B cell (primary cell): ENCODE measurements around the gene RBM33. TPM values are rescaled to one million over a fixed set of nuclear protein-coding genes. Genes with fewer than 3 reads are reported as not detected.

Experiments
- ATAC-seq: fragments of 200-7000 bp; cut with Tn5 transposase; one replicate; pipeline ENCODE4 v1.10.0; 2021; ENCODE audit warnings: low read depth, mild to moderate bottlenecking, moderate number of reproducible peaks, moderate library complexity
- CTCF ChIA-PET: fragments of 350-600 bp; sonication (Branson Sonifier 250); formaldehyde crosslinking; loops from one replicate; lab custom pipeline; 2021; ENCODE audit warnings: antibody characterized with exemption, inconsistent platforms; lab: Charles Lee
- POLR2A ChIA-PET: fragments of 350-600 bp; sonication (Branson Sonifier 250); formaldehyde crosslinking; loops from one replicate; lab custom pipeline; 2021; ENCODE audit warnings: antibody characterized with exemption; lab: Charles Lee
- DNase-seq: peaks from one replicate; pipeline ENCODE4 v3.0.0; 2013
- H2AFZ ChIP-seq: 2 replicates; pipeline ENCODE4 v1.6.1; 2012; ENCODE audit warnings: mild to moderate bottlenecking, low read depth, low read length; ENCODE audit not compliant: insufficient read depth, poor library complexity, severe bottlenecking
- H3K27ac ChIP-seq, 2 donors: 1 replicate in 1 of 2; 2 replicates in 1 of 2; pipeline ENCODE4 v1.5.1; 2012 to 2013; ENCODE audit warnings: low read length in 2 of 2, mild to moderate bottlenecking in 2 of 2, moderate library complexity in 1 of 2
- H3K27me3 ChIP-seq, 4 experiments: fragments of 200-600 bp in 1 of 4; sonication (generic) in 1 of 4; replicated peaks in 1 of 4; 1 replicate in 2 of 4; 2 replicates in 2 of 4; pipeline versions ENCODE4 v1.6.1 to v1.7.0; 2013 to 2016; ENCODE audit warnings: low read length in 3 of 4, mild to moderate bottlenecking in 2 of 4, mixed read lengths in 1 of 4, moderate library complexity in 1 of 4; ENCODE audit not compliant: insufficient read depth in 4 of 4, control insufficient read depth in 3 of 4; ENCODE audit errors: control extremely low read depth in 1 of 4
- H3K36me3 ChIP-seq, 2 experiments: replicated peaks in 1 of 2; 1 replicate in 1 of 2; 2 replicates in 1 of 2; pipeline versions ENCODE4 v1.6.1 to v1.7.1; 2013; ENCODE audit warnings: low read length in 1 of 2; ENCODE audit not compliant: insufficient read depth in 2 of 2, control insufficient read depth in 1 of 2; ENCODE audit errors: control extremely low read depth in 1 of 2, extremely low read depth in 1 of 2
- H3K4me1 ChIP-seq, 2 donors: fragments of 200-600 bp in 1 of 2; sonication (generic) in 1 of 2; 1 replicate in 1 of 2; 2 replicates in 1 of 2; pipeline versions ENCODE4 v1.5.1 to v1.6.1; 2013 to 2017; ENCODE audit warnings: low read length in 2 of 2; ENCODE audit not compliant: control insufficient read depth in 2 of 2, insufficient read depth in 2 of 2
- H3K4me2 ChIP-seq: replicated peaks from 2 replicates; pipeline ENCODE3; 2012; ENCODE audit warnings: mild to moderate bottlenecking, low read depth, low read length; ENCODE audit not compliant: poor library complexity, severe bottlenecking
- H3K4me3 ChIP-seq, 5 experiments: fragments of 200-600 bp in 1 of 5; sonication (generic) in 1 of 5; 1 replicate in 3 of 5; 2 replicates in 2 of 5; pipeline versions ENCODE4 v1.5.1 to v1.7.0; 2011 to 2016; ENCODE audit warnings: low read length in 4 of 5, mild to moderate bottlenecking in 4 of 5, low read depth in 2 of 5, control low read depth in 1 of 5, moderate library complexity in 1 of 5; ENCODE audit not compliant: insufficient read depth in 1 of 5; ENCODE audit errors: control extremely low read depth in 1 of 5, extremely low read depth in 1 of 5
- H3K79me2 ChIP-seq: fragments of 200-600 bp; sonication (generic); one replicate; pipeline ENCODE4 v1.6.0; 2016; ENCODE audit warnings: low read length; ENCODE audit not compliant: control insufficient read depth, insufficient read depth
- H3K9ac ChIP-seq: fragments of 200-600 bp; sonication (generic); 2 replicates; pipeline ENCODE4 v1.6.1; 2017; ENCODE audit warnings: mild to moderate bottlenecking, low read length, moderate library complexity
- H3K9me3 ChIP-seq, 3 donors: one replicate each; pipeline versions ENCODE4 v1.6.1 to v1.7.1; 2013; ENCODE audit warnings: low read length in 2 of 3; ENCODE audit not compliant: control insufficient read depth in 2 of 3, insufficient read depth in 1 of 3; ENCODE audit errors: control extremely low read depth in 1 of 3
- H4K20me1 ChIP-seq: 2 replicates; pipeline ENCODE4 v1.6.0; 2012; ENCODE audit warnings: mild to moderate bottlenecking, low read length; ENCODE audit not compliant: insufficient read depth, control insufficient read depth, poor library complexity, severe bottlenecking
- H3K27ac Mint-ChIP-seq: one replicate; pipeline ENCODE4 v1.8.0; 2021; ENCODE audit warnings: mixed read lengths
- H3K27me3 Mint-ChIP-seq: one replicate; pipeline ENCODE4 v1.8.0; 2021; ENCODE audit warnings: mixed read lengths
- H3K4me1 Mint-ChIP-seq: one replicate; pipeline ENCODE4 v1.8.0; 2021; ENCODE audit warnings: mixed read lengths
- H3K4me3 Mint-ChIP-seq: one replicate; pipeline ENCODE4 v1.8.0; 2021; ENCODE audit warnings: mixed read lengths
- H3K9me3 Mint-ChIP-seq: one replicate; pipeline ENCODE4 v1.8.0; 2022; ENCODE audit warnings: mixed read lengths; ENCODE audit not compliant: insufficient read depth
- EZH2 ChIP-seq: IDR thresholded peaks from 2 replicates; pipeline ENCODE4 v1.6.1; 2012; ENCODE audit warnings: borderline replicate concordance, low read depth, mild to moderate bottlenecking, moderate library complexity, low read length; ENCODE audit not compliant: insufficient read depth, poor library complexity, severe bottlenecking
- WGBS: methylation state at CpG from one replicate; pipeline ENCODE4 v1.1.5; 2013; ENCODE audit warnings: missing lambda C conversion rate; ENCODE audit not compliant: insufficient coverage; 5-methylcytosine and 5-hydroxymethylcytosine counted together
- intact Hi-C: fragments of 100-400 bp; cut with micrococcal nuclease; formaldehyde crosslinking; loops from one replicate; pipeline ENCODE4 v1.10.0; 2022
- polyA plus RNA-seq: library from polyadenylated mRNA; depleted of rRNA; stranded (reverse); fragments of >200 nt; gene quantifications from 2 replicates; pipeline ENCODE4 v1.2.3, GENCODE V29; 2012
- total RNA-seq, 2 donors: library from RNA; stranded (reverse); fragments of 120-200 nt in 1 of 2; gene quantifications; 1 replicate in 1 of 2; 2 replicates in 1 of 2; pipeline versions ENCODE4 v1.2.3 to v1.2.4, GENCODE V29; 2013 to 2022
- TF ChIP-seq, protein P1 (sequence below): fragments of 200-600 bp; IDR thresholded peaks from one replicate; pipeline ENCODE4 v1.8.0; 2022; ENCODE audit warnings: antibody characterized with exemption, mild to moderate bottlenecking

The RBM33 gene
- total and polyA plus RNA-seq, 2 donors (not counting 1 experiment from before 2014, with no cell fraction given): 33.5 to 189 TPM

DNA sequence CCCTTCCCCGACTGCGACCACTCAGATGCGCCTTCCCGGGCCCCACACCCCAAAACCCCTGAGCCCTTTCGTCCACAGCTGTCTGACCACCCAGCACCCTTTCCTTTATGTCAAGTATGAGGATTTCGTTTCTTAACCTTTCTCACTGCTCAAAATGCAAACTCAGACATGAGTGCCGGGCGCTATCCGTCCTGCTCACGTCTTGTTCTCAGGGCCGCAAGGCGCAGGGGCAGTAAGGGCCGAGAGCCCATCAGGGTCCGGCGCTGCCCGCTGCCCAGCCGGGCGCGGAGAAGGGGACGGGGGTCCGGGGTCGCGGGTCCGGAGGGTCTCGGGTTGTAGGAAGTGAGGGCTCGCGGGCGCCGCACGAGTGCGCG is 670 bp upstream of the RBM33 start:
- Histone ChIP-seq H2AFZ (peak overlapping the region; percentile 99), H3K9ac (peak overlapping the region; percentile 92), H3K4me1 (peaks cover 22 to 29% of the 10 kb centered on the region in 2 donors), H3K27me3 (no peaks in the 10 kb centered on the region), H3K79me2 (peaks cover 56% of the 10 kb centered on the region), H3K9me3 (peaks cover 0 to 7% (median 6%) of the 10 kb centered on the region in 3 donors), H3K36me3 (peaks cover 2 to 18% of the 10 kb centered on the region in 2 experiments), H3K4me2 (peak overlapping the region; percentile 81), H3K27ac (peak overlapping the region; percentile 88 to 92), H3K4me3 (peak overlapping the region; percentile 70 to 96 (median 90)), H4K20me1 (peaks cover 5% of the 10 kb centered on the region)
- Mint-ChIP-seq H3K27me3 (no peaks in the 10 kb centered on the region), H3K27ac (peak overlapping the region; percentile 96), H3K9me3 (peaks cover 7% of the 10 kb centered on the region), H3K4me3 (peak overlapping the region; percentile 92), H3K4me1 (peaks cover 45% of the 10 kb centered on the region)
- WGBS: under 1% methylated on average over 32 of the region's 32 CpGs
- POLR2A ChIA-PET: interaction anchor here (0.6 to 1.1 kb wide), 6 partner anchors 26 to 1194 kb away, joined by 4 to 6 read pairs (median 4); no protein-coding TSS in a partner anchor
- CTCF ChIA-PET: interaction anchor here (0.7 to 1.0 kb wide), 2 partner anchors 8 to 264 kb away, joined by 3 to 7 read pairs; no protein-coding TSS in a partner anchor
- TF ChIP-seq, protein P1, sequence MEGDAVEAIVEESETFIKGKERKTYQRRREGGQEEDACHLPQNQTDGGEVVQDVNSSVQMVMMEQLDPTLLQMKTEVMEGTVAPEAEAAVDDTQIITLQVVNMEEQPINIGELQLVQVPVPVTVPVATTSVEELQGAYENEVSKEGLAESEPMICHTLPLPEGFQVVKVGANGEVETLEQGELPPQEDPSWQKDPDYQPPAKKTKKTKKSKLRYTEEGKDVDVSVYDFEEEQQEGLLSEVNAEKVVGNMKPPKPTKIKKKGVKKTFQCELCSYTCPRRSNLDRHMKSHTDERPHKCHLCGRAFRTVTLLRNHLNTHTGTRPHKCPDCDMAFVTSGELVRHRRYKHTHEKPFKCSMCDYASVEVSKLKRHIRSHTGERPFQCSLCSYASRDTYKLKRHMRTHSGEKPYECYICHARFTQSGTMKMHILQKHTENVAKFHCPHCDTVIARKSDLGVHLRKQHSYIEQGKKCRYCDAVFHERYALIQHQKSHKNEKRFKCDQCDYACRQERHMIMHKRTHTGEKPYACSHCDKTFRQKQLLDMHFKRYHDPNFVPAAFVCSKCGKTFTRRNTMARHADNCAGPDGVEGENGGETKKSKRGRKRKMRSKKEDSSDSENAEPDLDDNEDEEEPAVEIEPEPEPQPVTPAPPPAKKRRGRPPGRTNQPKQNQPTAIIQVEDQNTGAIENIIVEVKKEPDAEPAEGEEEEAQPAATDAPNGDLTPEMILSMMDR: no peak
- no peak for TF ChIP-seq EZH2
- DNase-seq: no peak
- intact Hi-C loops: loop anchor here (2.0 to 10.0 kb wide), 3 partner anchors 79 to 1249 kb away; partner anchors contain the start of genes LMBR1 and PAXIP1
- ATAC-seq: no peak

DNA sequence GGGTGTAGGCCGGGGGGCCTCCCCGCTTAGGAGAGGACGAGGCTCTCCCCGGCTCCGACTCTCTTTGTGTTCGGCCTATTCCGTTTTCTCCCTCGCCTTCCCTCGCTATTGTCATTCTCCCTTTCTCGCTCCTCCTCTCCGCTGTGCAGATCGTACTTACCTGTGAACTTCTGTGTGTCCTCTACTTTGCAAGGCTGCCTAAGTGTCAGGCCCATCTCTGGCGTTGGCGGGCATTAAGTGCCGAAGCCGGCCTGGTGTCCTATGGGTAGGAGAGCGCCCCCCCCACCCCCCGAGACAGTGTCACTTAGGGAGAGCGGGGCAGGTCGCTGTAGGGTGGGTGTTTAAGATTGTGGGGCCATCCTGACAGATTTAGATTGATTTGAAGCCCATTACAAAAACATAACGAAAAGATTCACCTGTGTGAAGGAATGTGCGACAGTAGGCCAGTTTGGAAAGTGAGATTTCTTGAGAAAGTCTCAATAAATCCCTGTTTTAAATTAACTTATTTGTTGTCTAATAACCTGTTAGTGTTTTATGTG is 579 bp downstream of the RBM33 start:
- Histone ChIP-seq H3K27ac (peak overlapping the region; percentile 88 to 92), H3K9ac (peak overlapping the region; percentile 92), H4K20me1 (peaks cover 11% of the 10 kb centered on the region), H3K36me3 (peaks cover 2 to 23% of the 10 kb centered on the region in 2 experiments), H3K4me3 (peak overlapping the region; percentile 70 to 96 (median 90)), H3K4me1 (peaks cover 24 to 29% of the 10 kb centered on the region in 2 donors), H3K27me3 (no peaks in the 10 kb centered on the region), H2AFZ (peak overlapping the region; percentile 99), H3K4me2 (peak overlapping the region; percentile 81), H3K9me3 (peaks cover 0 to 12% (median 6%) of the 10 kb centered on the region in 3 donors), H3K79me2 (peaks cover 69% of the 10 kb centered on the region)
- intact Hi-C loops: loop anchor here (2.0 to 10.0 kb wide), 4 partner anchors 78 to 1247 kb away; partner anchors contain the start of genes LMBR1, PAXIP1 and RNF32
- ChIA-PET CTCF (no interaction called here), POLR2A (interaction anchor here (1.1 kb wide), 1 partner anchor 76 kb away, joined by 4 read pairs; no protein-coding TSS in a partner anchor)
- DNase-seq: peak; percentile 66
- H3K9me3 Mint-ChIP-seq: peaks cover 10% of the 10 kb centered on the region
- no peaks in the 10 kb centered on the region for H3K27me3 Mint-ChIP-seq
- TF ChIP-seq, protein P1: no peak
- TF ChIP-seq EZH2: no peak
- 0% methylated on average over 12 of the region's 22 CpGs for WGBS
- peak; percentile 26 for ATAC-seq
- peaks cover 50% of the 10 kb centered on the region for H3K4me1 Mint-ChIP-seq
- peak overlapping the region; percentile 92 for H3K4me3 Mint-ChIP-seq
- H3K27ac Mint-ChIP-seq: peak overlapping the region; percentile 96
